GOT3 (cell line): Measurements from ENCODE around the gene THSD7B.

Experiments used
- DNase-seq: peaks from one replicate; lab custom pipeline; 2025; ENCODE audit warnings: mixed read lengths; lab: John Stamatoyannopoulos, UW

Gene THSD7B

DNA sequence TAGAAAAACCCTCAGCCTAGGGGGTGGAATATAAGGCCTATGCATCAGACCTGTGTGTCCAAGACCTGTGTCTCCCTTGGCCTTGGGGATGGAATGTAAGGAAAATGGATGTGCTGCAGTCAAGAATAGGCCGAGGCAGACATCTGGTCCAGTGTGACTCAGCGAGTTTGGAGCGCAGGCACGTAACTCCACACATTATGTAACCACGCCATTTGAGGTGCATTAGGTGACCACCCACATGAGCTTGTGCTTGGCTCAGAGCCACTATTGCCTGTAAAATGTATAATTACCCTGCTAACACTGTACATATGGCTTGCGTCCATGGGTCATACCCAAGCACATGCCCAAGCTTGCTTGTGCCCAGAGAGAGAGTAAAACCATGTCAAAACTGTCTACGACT, 618.0 kb downstream of the THSD7B start:
- no peak for DNase-seq

- DNase-seq = no peak
These were observed 621.7 kb downstream of the THSD7B start for GRCh38 chr2:137387044-137387443.

GRCh38 chr2:137405496-137405895, 640.2 kb downstream of the THSD7B start:
- no peak for DNase-seq

- no peak for DNase-seq
These were observed 646.2 kb downstream of the THSD7B start for GRCh38 chr2:137411585-137411984.

GRCh38 chr2:137420744-137421143, 655.4 kb downstream of the THSD7B start:
- DNase-seq = no peak

GRCh38 chr2:137435162-137435561, 669.8 kb downstream of the THSD7B start:
- no peak for DNase-seq

DNA sequence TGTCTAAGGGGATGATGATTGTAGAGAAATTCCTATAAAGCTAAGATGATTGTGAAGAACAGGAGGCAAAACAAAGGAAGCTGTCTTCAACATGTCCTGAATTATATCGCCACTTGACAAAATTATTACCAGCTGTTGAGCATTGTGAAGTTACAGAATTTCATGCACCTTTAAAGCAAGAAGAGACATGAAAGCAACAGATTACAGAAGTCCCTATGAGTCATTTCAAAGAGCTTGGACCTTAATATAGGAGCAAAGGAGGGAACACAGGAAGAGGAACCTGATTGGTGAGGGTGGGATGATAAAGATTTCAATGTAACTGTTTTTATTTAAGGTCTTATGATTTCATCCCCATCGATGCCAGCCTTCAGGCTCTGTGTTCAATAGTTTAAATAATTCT, 672.0 kb downstream of the THSD7B start:
- no peak for DNase-seq

DNA sequence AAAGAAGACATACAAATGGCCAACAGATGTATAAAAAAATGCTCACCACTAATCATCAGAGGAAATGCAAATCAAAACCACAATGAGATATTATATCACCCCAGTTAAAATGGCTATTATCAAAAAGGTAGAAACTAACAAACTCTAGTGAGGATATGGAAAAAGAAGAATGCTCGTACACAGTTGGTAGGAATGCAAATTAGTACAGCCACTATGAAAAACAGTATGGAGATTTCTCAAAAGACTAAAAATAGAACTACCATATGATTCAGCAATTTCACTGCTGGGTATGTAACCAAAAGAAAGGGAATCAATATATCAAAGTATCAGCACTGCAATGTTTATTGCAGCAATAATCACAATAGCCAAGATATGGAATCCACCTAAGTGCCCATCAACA, 679.6 kb downstream of the THSD7B start:
- no peak for DNase-seq

DNA sequence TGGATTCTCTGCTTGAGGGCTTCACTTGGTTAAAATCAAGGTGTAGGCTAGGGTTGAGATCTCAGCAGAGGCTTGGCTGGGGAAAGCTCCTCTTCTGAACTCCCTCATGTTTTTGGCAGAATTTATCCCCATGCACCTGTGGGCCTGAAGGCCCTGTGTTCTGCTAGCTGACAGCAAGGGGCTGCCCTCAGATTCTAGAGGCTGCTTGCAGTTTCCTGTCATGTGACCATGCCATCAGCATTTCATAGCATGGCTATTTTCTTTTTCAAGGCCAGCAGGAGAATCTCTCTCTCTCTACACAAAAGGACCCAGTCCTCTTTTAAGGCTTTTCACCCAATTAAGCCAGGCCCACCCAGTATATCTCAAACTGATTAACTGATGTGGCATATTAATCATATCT, 684.1 kb downstream of the THSD7B start:
- no peak for DNase-seq

DNA sequence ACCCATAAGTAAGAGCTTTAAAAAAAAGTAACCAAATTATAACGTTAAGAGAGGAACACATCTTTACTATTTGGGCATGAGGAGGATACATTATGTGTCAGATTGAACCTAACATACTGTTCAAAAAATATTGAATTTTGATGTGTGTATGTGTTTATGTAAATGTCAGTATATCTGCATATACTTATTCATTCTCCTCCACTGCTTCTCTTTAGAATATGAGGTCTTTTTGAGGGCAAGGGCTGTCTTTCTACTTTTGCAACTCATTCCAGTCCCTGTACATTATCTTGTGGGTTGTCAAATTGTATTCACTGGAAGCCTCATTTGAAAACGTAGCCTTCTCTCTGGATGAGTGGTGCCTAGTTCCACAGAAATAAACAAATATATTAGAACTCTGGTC, 689.5 kb downstream of the THSD7B start:
- no peak for DNase-seq

- DNase-seq = no peak
These were observed 702.0 kb downstream of the THSD7B start for GRCh38 chr2:137467246-137467862.

- no peak for DNase-seq
These were observed 727.9 kb downstream of the THSD7B start for GRCh38 chr2:137493261-137493660.

DNA sequence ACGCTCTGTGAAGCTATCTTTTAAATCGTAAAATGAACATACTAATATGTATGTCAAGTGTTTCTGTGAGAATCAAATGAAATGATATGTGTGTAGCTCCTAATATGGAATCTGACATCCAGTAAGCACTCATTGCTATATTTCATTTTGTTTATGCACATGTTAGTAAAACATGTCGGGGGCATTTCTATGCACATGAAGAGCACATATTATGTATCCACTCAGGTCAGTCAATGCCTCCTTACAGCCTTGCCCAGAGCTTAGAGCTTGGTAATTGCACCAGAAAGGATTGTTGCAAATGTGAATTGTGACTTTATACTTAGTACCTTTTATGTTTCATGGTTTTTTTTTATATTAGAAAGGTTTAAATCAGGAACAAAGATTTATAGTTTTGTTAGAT, 735.3 kb downstream of the THSD7B start:
- DNase-seq = no peak

- DNase-seq = no peak
These were observed 741.9 kb downstream of the THSD7B start for GRCh38 chr2:137507237-137507636.

GRCh38 chr2:137508739-137509384, 743.5 kb downstream of the THSD7B start:
- DNase-seq = no peak

GRCh38 chr2:137511526-137511925, 746.2 kb downstream of the THSD7B start:
- DNase-seq = no peak

GRCh38 chr2:137521653-137522619, 756.6 kb downstream of the THSD7B start:
- no peak for DNase-seq

GRCh38 chr2:137522620-137523011, 757.3 kb downstream of the THSD7B start:
- DNase-seq = no peak

- DNase-seq = no peak
These were observed 758.6 kb downstream of the THSD7B start for GRCh38 chr2:137523931-137524330.

GRCh38 chr2:137525132-137525531, 759.8 kb downstream of the THSD7B start:
- DNase-seq = no peak

GRCh38 chr2:137525641-137526190, 760.4 kb downstream of the THSD7B start:
- no peak for DNase-seq

DNA sequence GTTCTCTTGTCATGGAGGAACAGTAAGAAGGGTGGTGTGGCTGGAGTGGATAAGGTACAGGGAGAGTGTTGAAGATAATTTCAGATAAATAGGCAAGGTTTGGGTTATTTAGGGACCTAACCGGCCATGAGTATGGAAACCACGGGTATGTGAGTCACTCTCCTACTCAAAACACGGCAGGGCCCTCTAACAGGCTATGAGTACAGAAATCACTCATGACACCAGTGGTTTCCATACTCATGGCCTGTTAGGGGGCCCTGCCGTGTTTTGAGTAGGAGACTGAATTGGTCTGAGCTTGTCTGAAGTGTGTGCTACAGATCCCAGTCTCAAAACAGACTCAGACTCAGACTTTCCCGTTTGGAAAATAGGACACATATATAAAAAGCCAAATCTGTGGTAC, 770.6 kb downstream of the THSD7B start:
- DNase-seq = no peak

- DNase-seq = no peak
These were observed 774.0 kb downstream of the THSD7B start for GRCh38 chr2:137539336-137539735.
